Prostate gland (tissue), 2 donors: ENCODE results near the gene FAM221B.

ENCODE experiments used
- CTCF ChIP-seq, 4 experiments: fragments of 200-600 bp in 2 of 4; fragments of 450-650 bp in 2 of 4; sonication (generic) in 2 of 4; IDR thresholded peaks; 1 replicate in 3 of 4; 2 replicates in 1 of 4; pipeline ENCODE4 v1.5.1; 2016 to 2019; ENCODE audit warnings: antibody characterized with exemption in 4 of 4, mild to moderate bottlenecking in 2 of 4, moderate library complexity in 2 of 4
- POLR2A ChIP-seq: fragments of 450-650 bp; IDR thresholded peaks from one replicate; pipeline ENCODE4 v1.6.1; 2016; ENCODE audit warnings: antibody characterized with exemption, mild to moderate bottlenecking

GRCh38 chr9:35826071-35826701 is 2.3 kb downstream of the FAM221B start:
- TF ChIP-seq POLR2A (no peak), CTCF (IDR thresholded peaks at IDR 0.05) (peak; percentile 45 to 86 (median 84))
